Renal cortex interstitium (tissue), 11 donors: ENCODE measurements around the gene NF1. TPM values are rescaled to one million over a fixed set of nuclear protein-coding genes. Genes with fewer than 3 reads are reported as not detected.
"Not testable (repeated sequence)": the region's sequence is repeated elsewhere in the genome, so short reads cannot be mapped to it uniquely, and the experiment has no call there.

Source experiments
- DNase-seq, 11 donors: peaks; one replicate each; pipeline ENCODE4 v3.0.0-alpha.2; 2013; ENCODE audit warnings: low read depth in 9 of 11, low spot score in 4 of 11; ENCODE audit errors: extremely low read depth in 1 of 11
- polyA plus RNA-seq, 3 donors: library from polyadenylated mRNA; unstranded; fragments of 120-200 nt; gene quantifications; one replicate each; pipeline ENCODE4 v1.2.1, GENCODE V29; 2013; ENCODE audit not compliant: insufficient read length in 3 of 3

The NF1 gene
- polyA plus RNA-seq, 3 donors, result 41.4 to 49.1 (median 44.4) TPM

GRCh38 chr17:31339906-31340661 is 245.3 kb downstream of the NF1 start:
- no peak for DNase-seq

DNA sequence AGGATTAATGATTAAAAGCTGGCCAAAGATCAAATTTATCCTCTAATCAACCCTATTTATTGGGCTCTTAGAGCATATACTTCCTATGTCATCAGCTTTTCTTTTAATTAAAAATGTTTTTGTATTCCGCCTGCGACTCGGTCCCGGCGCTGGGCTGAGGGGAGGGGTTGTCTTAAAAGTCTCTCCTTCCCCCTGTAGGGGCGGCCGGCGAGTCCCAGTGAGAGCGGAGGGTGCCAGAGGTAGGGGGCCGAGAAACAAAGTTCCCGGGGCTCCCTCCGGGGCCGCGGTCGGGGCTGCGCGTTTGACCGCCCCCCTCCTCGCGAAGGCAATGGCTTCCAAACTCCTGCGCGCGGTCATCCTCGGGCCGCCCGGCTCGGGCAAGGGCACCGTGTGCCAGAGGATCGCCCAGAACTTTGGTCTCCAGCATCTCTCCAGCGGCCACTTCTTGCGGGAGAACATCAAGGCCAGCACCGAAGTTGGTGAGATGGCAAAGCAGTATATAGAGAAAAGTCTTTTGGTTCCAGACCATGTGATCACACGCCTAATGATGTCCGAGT is 250.5 kb downstream of the NF1 start:
- not testable (repeated sequence) for DNase-seq

- no peak for DNase-seq
Observed at GRCh38 chr17:31349454-31349853, 254.7 kb downstream of the NF1 start.

DNA sequence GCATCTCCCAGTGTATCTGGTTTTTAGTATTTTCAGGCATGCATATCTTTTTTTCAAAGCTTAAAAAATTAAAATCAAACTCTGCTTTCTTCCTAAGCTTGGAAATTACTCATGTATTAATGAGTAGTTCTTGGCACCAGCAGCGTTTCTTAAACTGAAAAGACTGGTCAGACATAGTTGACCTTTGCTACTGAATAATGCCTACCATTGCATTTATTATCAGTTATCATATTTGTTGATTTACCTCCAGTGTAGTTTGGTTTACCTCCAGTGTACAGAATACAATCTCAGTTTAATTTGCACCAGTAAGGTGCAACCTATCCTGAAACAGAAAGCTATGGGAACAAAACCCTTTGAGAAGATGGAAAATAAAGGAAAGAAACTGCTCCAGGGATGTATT is 261.2 kb downstream of the NF1 start:
- DNase-seq, result no peak

DNA sequence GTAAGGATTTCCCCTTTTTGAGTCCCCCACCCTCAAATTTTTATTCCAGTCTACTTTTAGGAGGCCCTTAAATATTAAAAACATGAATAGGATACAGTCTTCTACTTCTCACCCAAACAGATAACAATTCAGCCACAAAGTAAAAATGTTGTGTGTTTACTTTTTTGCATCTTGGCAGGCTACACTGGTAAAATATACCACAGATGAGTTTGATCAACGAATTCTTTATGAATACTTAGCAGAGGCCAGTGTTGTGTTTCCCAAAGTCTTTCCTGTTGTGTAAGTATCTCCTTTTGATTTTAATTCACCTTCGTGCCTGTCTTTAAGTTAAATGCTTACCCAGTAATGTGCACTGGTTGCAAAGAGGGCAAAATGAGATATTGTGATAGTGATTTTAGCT is 262.3 kb downstream of the NF1 start:
- no peak for DNase-seq

DNA sequence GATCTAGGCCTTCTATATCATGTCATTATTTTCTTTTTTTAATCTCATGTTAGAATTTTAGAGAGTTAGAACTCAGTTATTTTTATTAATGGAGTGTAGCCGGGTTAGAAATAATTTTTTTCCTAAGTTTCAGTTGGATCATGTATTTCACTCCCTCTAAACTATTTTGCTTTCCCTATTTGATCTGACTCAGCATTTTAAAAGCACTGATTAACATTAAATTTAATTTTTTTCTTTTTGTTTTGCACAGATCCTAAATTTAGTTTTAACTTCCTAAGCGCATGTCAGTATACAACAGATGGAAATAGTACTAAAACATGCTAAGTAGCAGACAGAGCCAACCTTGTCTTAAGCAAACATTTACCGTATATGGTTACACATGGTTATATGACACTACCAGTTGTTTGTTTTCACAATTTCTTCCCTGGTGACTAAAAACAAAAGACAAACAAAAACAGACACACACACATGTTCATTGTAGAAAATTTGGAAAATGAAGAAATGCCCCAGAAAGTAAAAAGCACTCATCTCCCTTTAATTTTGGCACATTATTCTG is 263.1 kb downstream of the NF1 start:
- peak in 1 of 11 donors; percentile 12 for DNase-seq

DNA sequence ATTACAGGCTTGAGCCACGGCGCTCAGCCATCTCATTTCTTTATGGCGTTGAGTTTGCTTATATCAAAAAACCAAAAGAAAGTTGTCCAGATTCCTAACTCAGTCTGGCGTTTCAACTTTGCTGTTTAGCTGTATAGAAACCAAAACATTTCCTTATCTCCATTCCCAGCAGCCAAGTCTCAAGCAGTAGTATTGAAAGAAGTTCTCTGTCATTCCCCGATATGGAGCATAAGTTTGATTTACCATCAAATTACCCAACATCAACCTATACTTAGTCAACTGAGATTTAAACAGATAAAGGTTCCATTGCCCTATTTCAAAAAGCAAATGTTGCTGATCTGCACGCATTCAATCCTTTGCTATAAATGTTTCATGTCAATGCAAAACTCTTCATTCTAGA is 269.2 kb downstream of the NF1 start:
- DNase-seq, result no peak

- no peak for DNase-seq
Observed at GRCh38 chr17:31366088-31366487, 271.3 kb downstream of the NF1 start.

- no peak for DNase-seq
Observed at GRCh38 chr17:31369266-31369665, 274.5 kb downstream of the NF1 start.

- no peak for DNase-seq
Observed at GRCh38 chr17:31371511-31372097, 276.8 kb downstream of the NF1 start.

DNA sequence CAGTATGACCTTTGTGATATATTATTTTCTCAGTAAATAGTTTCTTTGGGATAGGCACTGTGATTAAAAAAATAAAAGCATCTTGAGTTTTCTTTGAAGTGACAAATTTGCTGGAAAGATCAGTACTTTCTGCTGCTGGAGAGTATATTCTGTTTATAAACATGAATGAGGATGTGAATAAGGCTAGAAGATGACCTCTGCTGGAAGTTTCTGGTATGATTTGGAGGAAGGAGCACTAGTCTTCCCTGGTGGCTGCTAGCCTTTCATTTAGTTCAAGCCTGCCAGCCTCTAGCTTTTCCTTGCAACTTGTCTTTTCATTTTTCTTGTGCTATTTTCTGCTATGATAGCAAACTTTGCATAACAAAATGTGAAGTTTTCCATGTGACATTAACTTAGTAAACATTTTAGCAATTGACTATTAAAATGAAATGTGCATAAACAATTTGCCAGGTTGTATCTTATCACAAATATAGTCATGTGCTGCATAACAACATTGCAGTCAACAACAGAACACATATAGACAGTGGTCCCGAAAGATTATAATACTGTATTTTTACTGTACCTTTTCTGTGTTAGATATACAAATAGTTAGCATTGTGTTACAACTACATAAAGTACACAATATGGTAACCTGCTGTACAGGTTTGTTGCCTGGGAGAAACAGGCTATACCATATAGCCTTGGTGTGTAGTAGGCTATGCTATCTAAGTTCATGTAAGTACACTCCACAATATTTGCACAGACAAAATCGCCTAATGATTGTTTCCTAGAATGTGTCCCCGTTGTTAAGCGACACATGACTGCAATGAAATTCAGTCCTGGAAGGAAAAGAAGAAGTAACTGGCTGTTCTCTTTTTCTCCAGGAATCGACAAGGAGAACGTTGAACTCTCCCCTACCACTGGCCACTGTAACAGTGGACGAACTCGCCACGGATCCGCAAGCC is 278.6 kb downstream of the NF1 start:
- no peak for DNase-seq

GRCh38 chr17:31374094-31374447 is 279.3 kb downstream of the NF1 start:
- DNase-seq, result no peak

- no peak for DNase-seq
Observed at GRCh38 chr17:31374503-31374902, 279.7 kb downstream of the NF1 start.

GRCh38 chr17:31378638-31379037 is 283.9 kb downstream of the NF1 start:
- no peak for DNase-seq

DNA sequence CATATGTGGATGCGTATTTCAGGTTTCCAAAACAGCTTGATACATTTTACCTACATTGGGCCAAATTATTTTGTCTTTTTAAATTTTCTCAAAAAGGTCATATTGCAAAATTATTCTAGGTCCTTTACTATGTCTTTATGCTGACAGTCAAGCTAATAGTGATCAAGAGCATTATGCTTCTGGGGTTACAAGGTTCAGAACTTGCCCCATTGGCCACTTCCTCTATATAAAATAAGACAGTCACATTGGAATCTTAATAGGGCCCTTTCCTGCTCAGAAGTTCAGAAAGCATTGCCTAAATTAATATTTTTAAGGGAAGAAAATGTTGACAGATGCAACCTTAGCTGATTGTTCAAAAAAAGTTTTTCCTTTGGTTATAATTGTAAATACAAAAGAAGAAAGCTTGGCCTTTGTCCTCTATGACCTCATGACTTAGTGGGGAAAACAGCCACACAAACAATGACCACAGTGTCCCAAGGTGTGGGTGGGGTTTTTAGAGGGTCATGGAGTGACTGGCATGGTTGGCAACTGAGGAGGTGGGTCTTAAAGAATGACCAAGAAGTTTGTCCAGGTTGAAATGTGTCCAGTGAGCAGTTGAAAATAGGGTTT is 284.9 kb downstream of the NF1 start:
- no peak for DNase-seq

DNA sequence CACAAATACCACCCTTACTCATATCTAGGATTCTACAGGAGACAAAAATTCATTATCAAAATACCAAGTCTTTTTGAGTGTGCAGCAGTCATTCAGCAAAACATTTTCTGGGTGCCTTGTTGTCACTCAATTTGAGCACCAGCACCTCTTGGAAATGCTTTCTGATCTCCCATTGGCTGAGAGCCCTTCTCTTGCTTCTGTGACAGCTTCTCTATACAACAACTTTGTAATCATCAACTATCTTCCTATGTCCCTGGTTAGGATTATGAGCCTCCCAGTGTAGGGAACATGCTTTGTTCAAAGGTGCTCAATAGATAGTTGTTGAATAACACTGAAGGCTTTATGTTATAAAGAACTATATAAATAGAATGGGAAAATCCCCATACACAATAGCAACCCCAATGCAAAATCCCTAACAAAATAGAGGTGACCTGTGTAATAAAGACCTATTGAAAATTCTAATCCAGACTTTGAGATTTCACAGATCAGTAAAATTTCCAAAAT is 286.4 kb downstream of the NF1 start:
- no peak for DNase-seq

DNA sequence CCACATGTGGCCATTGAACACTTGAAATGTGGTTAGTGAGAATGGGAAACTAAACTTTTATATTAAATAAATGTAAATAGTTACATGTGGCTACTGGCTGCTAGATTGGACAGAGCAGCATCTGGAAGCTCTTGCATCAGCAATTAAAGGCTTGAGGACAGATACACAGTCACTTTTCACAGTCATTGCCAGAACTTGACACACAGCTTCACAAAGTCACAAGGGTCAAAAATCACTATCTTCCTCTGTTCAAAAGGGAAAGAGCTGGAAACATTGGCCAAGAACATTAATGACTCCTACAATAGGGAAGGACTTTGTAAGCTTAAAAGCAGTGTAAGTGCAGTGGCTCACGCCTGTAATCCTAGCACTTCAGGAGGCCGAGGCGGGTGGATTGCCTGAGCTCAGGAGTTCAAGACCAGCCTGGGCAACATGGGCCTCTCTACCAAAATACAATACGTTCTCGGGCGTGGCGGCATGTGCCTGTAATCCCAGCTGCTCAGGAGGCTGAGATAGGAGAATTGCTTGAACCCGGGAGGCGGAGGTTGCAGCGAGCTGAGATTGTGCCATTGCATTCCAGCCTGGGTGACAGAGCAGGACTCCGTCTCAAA is 288.0 kb downstream of the NF1 start:
- DNase-seq, result not testable (repeated sequence)

- not testable (repeated sequence) for DNase-seq
Observed at GRCh38 chr17:31383488-31383887, 288.7 kb downstream of the NF1 start.
